GM18526 (cell line): ENCODE measurements around the gene SLC22A12.

Experiments
- POLR2A ChIP-seq: IDR thresholded peaks from 3 replicates; pipeline ENCODE4 v1.6.1; 2011; ENCODE audit not compliant: insufficient read length; ENCODE audit errors: extremely low read depth

Gene SLC22A12

GRCh38 chr11:64594159-64594939 lies 3.3 kb downstream of the SLC22A12 start:
- TF ChIP-seq POLR2A = no peak

GRCh38 chr11:64597671-64598101 lies 6.7 kb downstream of the SLC22A12 start:
- no peak for TF ChIP-seq POLR2A

DNA sequence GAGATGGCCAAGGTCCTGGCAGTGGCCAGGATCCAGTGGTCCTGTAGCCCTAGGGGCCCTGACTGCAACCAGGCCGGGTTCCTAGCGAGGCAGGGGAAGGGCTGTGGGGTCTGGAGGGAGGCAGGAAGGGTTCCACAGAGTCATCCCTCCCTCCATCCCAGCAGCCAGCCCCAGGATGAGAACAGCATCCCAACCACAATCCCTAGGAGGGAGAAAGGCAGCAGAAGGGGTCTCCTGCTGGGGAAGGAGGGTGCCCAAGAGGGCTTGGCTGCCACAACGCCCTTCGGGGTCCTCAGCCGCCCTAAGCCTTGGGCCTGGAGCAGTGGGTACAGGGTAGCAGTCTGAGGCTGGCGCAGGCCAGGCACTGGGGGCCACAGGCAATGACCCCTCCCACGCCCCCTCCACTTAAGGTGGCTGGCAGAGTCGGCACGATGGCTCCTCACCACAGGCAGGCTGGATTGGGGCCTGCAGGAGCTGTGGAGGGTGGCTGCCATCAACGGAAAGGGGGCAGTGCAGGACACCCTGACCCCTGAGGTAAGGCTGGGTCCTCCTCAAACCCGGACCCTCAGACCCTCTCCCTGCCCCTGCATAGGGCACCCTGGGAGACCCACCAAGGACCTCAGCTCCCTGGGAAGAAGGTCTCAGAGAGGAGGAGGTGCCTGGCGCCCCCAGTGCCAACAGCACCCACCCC lies 7.2 kb downstream of the SLC22A12 start:
- TF ChIP-seq POLR2A = no peak

DNA sequence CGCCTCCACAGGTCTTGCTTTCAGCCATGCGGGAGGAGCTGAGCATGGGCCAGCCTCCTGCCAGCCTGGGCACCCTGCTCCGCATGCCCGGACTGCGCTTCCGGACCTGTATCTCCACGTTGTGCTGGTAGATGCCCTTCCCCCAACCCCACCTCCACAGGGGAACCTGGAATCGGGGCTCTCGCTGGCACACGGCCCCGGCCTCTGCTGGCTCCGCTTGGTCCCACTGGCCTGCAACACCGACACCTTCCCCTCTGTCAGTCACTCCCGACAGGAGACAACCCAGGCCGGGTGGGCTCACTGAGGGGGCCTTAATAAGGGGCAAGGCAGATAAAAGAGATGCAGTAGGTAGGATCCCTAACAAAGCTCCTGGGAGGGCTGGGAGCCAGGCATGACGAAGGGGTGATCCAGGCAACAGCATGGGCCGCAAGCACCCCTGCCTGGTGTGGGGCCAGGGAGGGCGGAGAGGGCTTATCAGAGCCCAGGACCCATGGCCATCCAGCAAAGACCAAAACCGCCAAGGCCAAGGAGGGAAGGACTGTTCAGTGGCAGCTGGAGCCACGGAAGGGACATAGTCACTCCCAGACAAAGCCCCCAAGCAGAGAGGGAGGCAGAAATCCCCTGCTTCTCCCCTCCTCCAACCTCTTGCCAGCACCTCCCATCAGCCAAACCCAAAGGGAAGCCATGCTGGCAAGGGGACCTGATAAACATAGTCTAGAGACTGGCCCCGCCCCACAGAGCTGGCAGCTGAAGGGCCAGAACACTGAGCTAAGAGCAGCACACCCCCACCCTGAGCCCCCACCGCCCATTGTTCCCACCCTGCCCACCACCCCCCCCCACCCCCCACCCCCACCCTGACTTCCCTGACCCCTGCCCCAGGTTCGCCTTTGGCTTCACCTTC lies 8.0 kb downstream of the SLC22A12 start:
- TF ChIP-seq POLR2A = no peak

DNA sequence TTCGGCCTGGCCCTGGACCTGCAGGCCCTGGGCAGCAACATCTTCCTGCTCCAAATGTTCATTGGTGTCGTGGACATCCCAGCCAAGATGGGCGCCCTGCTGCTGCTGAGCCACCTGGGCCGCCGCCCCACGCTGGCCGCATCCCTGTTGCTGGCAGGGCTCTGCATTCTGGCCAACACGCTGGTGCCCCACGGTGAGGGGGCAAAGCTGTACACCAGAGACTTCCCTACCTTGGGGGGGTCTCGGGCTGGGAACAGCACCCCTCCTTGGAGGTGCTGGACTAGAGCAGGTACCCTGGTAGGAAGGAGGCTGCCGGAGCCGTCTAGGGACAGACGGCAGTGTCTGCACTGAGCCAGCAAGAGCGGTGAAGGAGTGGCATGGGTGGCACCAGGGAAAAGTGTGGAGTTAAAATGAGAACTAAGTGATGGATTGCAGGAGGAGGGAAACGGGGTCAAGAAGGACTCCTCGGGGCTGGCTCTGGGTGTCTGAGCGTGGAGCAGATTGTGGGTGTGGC lies 8.7 kb downstream of the SLC22A12 start:
- no peak for TF ChIP-seq POLR2A

DNA sequence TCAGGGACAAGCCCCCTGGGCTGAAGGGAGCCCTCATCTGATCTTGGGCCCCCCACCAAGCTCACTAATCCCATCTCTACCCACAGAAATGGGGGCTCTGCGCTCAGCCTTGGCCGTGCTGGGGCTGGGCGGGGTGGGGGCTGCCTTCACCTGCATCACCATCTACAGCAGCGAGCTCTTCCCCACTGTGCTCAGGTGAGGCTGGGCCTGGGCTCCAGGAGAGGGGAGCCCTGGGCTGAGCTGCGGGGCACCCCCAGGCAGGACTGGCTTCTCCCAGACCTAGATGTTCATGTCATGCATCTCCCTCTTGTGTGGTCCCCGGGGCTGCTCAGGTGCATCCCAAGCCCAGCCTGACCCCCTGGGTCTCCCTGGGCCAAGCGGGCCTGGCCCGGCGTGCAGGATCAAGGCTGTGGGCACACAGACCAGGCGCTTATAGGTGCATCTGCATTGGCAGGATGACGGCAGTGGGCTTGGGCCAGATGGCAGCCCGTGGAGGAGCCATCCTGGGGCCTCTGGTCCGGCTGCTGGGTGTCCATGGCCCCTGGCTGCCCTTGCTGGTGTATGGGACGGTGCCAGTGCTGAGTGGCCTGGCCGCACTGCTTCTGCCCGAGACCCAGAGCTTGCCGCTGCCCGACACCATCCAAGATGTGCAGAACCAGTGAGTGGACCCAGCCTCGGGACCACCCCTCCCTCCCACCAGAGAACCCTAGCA lies 9.4 kb downstream of the SLC22A12 start:
- TF ChIP-seq POLR2A = no peak

DNA sequence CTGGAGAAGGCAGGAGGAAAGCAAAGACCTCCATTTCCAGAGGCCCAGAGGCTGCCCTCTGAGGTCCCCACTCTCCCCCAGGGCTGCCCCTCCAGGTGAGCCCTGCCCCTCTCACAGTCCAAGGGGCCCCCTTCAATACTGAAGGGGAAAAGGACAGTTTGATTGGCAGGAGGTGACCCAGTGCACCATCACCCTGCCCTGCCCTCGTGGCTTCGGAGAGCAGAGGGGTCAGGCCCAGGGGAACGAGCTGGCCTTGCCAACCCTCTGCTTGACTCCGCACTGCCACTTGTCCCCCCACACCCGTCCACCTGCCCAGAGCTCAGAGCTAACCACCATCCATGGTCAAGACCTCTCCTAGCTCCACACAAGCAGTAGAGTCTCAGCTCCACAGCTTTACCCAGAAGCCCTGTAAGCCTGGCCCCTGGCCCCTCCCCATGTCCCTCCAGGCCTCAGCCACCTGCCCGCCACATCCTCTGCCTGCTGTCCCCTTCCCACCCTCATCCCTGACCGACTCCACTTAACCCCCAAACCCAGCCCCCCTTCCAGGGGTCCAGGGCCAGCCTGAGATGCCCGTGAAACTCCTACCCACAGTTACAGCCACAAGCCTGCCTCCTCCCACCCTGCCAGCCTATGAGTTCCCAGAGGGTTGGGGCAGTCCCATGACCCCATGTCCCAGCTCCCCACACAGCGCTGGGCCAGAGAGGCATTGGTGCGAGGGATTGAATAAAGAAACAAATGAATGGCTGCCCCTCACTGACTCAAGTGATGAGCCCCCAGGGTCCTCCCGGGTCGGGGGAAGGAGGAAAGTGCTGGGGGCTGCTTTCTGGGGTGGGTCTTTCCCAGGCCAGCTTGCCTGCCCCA lies 10.8 kb downstream of the SLC22A12 start:
- TF ChIP-seq POLR2A = no peak

DNA sequence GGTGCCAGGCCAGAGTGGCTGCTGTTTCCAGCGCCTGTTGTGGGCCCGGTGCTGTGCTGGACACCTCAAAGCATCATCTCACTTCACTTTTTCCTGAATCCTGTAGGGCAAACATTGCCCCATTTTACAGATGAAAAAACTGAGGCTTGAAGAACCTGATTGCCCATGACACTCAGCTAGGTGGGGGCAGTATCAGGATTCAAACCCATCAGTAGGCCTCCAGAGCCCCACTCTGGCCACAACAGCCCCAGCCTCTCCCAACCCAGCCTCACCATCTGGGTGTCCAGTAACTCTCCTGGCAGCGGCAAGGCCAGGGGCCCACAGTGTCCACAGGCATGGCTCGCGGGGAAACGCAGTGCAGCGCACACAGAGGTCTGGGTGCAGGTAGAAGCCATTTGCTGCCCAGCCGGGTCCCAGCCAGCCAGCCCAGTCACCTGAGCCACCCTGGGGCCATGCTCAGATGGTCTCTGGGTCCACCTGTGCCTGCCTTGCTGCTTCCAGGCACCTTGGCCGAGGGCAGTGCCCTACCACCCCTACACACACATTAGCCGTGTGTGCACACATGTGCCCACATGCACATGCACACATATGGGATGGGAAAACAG lies 11.5 kb downstream of the SLC22A12 start:
- no peak for TF ChIP-seq POLR2A

DNA sequence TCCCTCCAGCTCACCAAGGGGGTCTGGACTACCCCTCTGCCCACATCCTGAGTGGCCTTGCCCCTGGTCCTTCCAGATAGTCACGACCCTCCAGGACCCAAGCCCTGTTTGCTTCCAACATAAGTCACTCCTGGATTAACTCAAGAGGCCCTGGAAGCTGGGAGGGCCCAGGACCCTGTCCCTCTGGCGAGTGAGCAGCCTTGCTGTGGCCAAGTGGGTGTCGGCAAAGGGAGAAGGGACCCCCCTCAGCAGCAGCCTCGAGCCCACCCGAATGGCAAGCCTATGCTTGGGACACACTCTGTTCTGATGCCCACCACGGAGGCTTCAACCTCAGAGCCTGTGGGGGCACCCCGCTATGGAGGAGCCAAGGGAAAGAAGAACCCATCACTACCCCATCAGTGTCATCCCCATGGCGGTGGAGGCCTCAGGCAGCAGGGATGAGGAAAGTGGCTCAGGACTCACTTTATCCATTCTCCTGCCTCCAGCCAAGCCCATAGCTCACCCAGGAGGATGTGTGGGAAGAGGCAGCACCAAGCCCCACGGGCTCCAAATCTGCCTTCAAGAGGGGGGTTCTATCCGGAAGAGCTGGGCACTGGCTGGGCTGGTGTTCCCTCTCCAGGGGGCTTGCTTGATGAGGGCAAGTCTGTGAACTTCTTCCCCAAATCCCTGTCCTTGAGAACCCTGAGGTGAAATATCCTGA lies 12.5 kb downstream of the SLC22A12 start:
- TF ChIP-seq POLR2A = no peak

DNA sequence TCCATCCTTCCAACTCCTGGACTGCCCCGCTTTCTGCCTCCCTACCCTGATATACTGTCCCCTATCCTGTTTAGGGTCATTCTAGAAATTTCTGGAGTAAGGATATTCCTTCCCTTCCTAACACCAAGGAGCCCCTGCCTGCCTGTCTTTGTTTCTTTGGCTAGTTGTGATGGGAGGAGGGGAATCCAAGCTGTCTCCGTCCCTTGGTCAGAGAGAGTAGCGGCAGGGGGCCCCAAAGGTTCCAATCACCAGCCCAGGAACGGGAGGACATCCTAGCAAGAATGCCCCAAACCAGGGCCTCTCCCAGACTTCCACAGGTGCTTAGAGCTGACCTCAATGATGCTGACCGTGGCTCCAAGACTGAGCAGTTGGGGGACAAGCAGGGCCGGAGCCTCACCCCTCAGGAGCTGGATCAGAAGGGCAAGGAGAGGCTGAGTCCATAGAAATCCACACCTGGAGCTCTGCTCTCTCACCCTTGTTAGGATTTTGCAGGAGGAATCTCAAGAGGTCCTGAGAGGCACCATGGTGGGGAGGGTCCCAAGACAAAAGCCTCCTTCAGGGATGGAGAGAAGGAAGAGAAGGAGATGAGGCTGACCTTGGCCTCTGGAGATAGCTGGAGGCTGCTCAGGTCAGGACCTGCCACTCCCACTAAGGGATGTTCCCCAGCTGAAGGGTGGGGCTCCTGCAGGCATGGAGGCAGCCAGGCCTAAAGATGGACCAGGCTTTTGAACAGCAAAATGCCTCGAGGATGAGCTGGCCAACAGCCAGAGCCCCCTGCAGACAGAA lies 13.6 kb downstream of the SLC22A12 start:
- no peak for TF ChIP-seq POLR2A

GRCh38 chr11:64605244-64605560 lies 14.2 kb downstream of the SLC22A12 start:
- TF ChIP-seq POLR2A = no peak

GRCh38 chr11:64605656-64606585 lies 14.9 kb downstream of the SLC22A12 start:
- no peak for TF ChIP-seq POLR2A
